Endothelial cell of umbilical vein (primary cell): Measurements from ENCODE around the gene ITPR1. TPM values are rescaled to one million over a fixed set of nuclear protein-coding genes. Genes with fewer than 3 reads are reported as not detected.

Experiments used
- BruUV-seq: library from RNA; stranded (reverse); fragments of 400-500 nt; replicated peaks from 2 replicates; lab custom pipeline; 2021; lab: Mats Ljungman, UMichigan
- CTCF ChIA-PET: fragments of 300-600, 350-600 bp; sonication (Branson Sonifier 250); formaldehyde crosslinking; loops from one replicate; lab custom pipeline; 2021; ENCODE audit warnings: antibody characterized with exemption, inconsistent platforms; lab: Charles Lee
- POLR2A ChIA-PET: fragments of 300-600, 350-600 bp; sonication (Branson Sonifier 250); formaldehyde crosslinking; loops from one replicate; lab custom pipeline; 2021; ENCODE audit warnings: antibody characterized with exemption, inconsistent platforms; lab: Charles Lee
- DNase-seq: peaks from one replicate; pipeline ENCODE4 v3.0.0-alpha.2; 2011; ENCODE audit warnings: low read depth, low spot score
- FAIRE-seq: peaks from 2 replicates; lab custom pipeline; 2011; peaks lifted over from hg19 to GRCh38; lab: Jason Lieb, UNC
- H2AFZ ChIP-seq: 2 replicates; pipeline ENCODE4 v1.6.0; 2012; ENCODE audit warnings: low read depth, low read length, control low read depth, inconsistent platforms
- H3K27ac ChIP-seq: 2 replicates; pipeline ENCODE4 v1.5.1; 2011; ENCODE audit warnings: low read depth, mild to moderate bottlenecking, control low read depth, low read length, moderate library complexity; ENCODE audit not compliant: insufficient read depth
- H3K27me3 ChIP-seq, 2 experiments: 2 replicates each; pipeline versions ENCODE4 v1.6.0 to v1.6.1; 2011; ENCODE audit warnings: low read length in 2 of 2, mixed read lengths in 1 of 2; ENCODE audit not compliant: control insufficient read depth in 2 of 2, insufficient read depth in 2 of 2
- H3K36me3 ChIP-seq, 2 experiments: 2 replicates in 1 of 2; 3 replicates in 1 of 2; pipeline ENCODE4 v1.5.1; 2011; ENCODE audit warnings: low read length in 2 of 2, mild to moderate bottlenecking in 1 of 2, moderate library complexity in 1 of 2; ENCODE audit not compliant: control insufficient read depth in 2 of 2, insufficient read depth in 2 of 2; ENCODE audit errors: extremely low read depth in 1 of 2
- H3K4me1 ChIP-seq: 3 replicates; pipeline ENCODE4 v1.5.1; 2011; ENCODE audit warnings: mild to moderate bottlenecking, low read length; ENCODE audit not compliant: control insufficient read depth, insufficient read depth; ENCODE audit errors: extremely low read depth
- H3K4me2 ChIP-seq: 2 replicates; pipeline ENCODE4 v1.6.1; 2011; ENCODE audit warnings: low read length, control low read depth, mixed read lengths; ENCODE audit not compliant: insufficient read depth
- H3K4me3 ChIP-seq, 3 experiments: fragments of 200-600 bp in 1 of 3; sonication (generic), shearing (Covaris generic) in 1 of 3; replicated peaks in 1 of 3; 2 replicates each; pipeline ENCODE4 v1.5.1; 2011 to 2016; ENCODE audit warnings: control low read depth in 3 of 3, low read length in 3 of 3, mild to moderate bottlenecking in 2 of 3, inconsistent platforms in 1 of 3, low read depth in 1 of 3, moderate library complexity in 1 of 3; ENCODE audit not compliant: insufficient read depth in 1 of 3
- H3K79me2 ChIP-seq: 2 replicates; pipeline ENCODE4 v1.6.0; 2012; ENCODE audit warnings: low read length, inconsistent platforms; ENCODE audit not compliant: control insufficient read depth, insufficient read depth
- H3K9ac ChIP-seq: replicated peaks from 2 replicates; pipeline ENCODE3; 2011; ENCODE audit warnings: low read length, control low read depth; ENCODE audit not compliant: insufficient read depth; ENCODE audit errors: extremely low read depth
- H3K9me1 ChIP-seq: replicated peaks from 3 replicates; pipeline ENCODE4 v1.6.0; 2011; ENCODE audit warnings: mild to moderate bottlenecking, low read length; ENCODE audit not compliant: control insufficient read depth, insufficient read depth; ENCODE audit errors: extremely low read depth
- H3K9me3 ChIP-seq: replicated peaks from 2 replicates; pipeline ENCODE4 v1.5.1; 2012; ENCODE audit warnings: low read length, inconsistent platforms; ENCODE audit not compliant: control insufficient read depth, insufficient read depth
- H4K20me1 ChIP-seq: replicated peaks from 2 replicates; pipeline ENCODE3; 2011; ENCODE audit warnings: mild to moderate bottlenecking, low read length; ENCODE audit not compliant: control insufficient read depth, insufficient read depth; ENCODE audit errors: extremely low read depth
- EZH2 ChIP-seq: IDR thresholded peaks from 2 replicates; pipeline ENCODE4 v1.6.1; 2012; ENCODE audit warnings: borderline replicate concordance, low read depth, mild to moderate bottlenecking, moderate library complexity, low read length, inconsistent platforms; ENCODE audit not compliant: severe bottlenecking
- FOS ChIP-seq: IDR thresholded peaks from 2 replicates; pipeline ENCODE4 v1.6.1; 2011; ENCODE audit warnings: mild to moderate bottlenecking, low read length, moderate library complexity, borderline replicate concordance; ENCODE audit not compliant: insufficient read depth
- GATA2 ChIP-seq: IDR thresholded peaks from 2 replicates; pipeline ENCODE4 v1.7.0; 2011; ENCODE audit warnings: low read depth, mild to moderate bottlenecking, moderate library complexity, mixed read lengths, low read length; ENCODE audit not compliant: insufficient read length, insufficient read depth
- JUN ChIP-seq: IDR thresholded peaks from 2 replicates; pipeline ENCODE4 v1.6.1; 2011; ENCODE audit warnings: borderline replicate concordance, low read depth; ENCODE audit not compliant: insufficient read length, insufficient read depth
- MYC ChIP-seq: IDR thresholded peaks from one replicate; pipeline ENCODE4 v1.6.1; 2011; ENCODE audit warnings: mild to moderate bottlenecking, low read depth, low read length
- POLR2A ChIP-seq: IDR thresholded peaks from 2 replicates; pipeline ENCODE4 v1.6.1; 2012; ENCODE audit warnings: low read depth, mild to moderate bottlenecking, control low read depth, low read length
- POLR2AphosphoS5 ChIP-seq: IDR thresholded peaks from 2 replicates; pipeline ENCODE4 v1.6.1; 2012; ENCODE audit warnings: low read depth, mild to moderate bottlenecking, control low read depth, low read length, moderate library complexity; ENCODE audit not compliant: insufficient read depth
- dilution Hi-C: fragments of 300-500 bp; cut with MboI; formaldehyde crosslinking; loops from one replicate; pipeline ENCODE4 v1.15.0; 2019; ENCODE audit warnings: low sequenced_read_pairs; ENCODE audit not compliant: extremely low pct_ligation_motif_present
- intact Hi-C: fragments of 100-400 bp; cut with micrococcal nuclease; formaldehyde crosslinking; loops from one replicate; pipeline ENCODE4 v1.10.0; 2022
- polyA plus RNA-seq, 4 experiments: library from polyadenylated mRNA; depleted of rRNA in 3 of 4; stranded (reverse) in 3 of 4; unstranded in 1 of 4; fragments of >200 nt; gene quantifications; 2 replicates each; pipeline versions ENCODE4 v1.2.1 to v1.2.3, GENCODE V29; 2011 to 2012; ENCODE audit warnings: missing spikeins in 1 of 4
- total RNA-seq: library from RNA; stranded (reverse); gene quantifications from 2 replicates; pipeline ENCODE4 v1.2.3, GENCODE V29; 2021
- TF ChIP-seq, protein P1 (sequence below), 2 donors: IDR thresholded peaks; 1 replicate in 1 of 2; 2 replicates in 1 of 2; pipeline ENCODE4 v1.5.1; 2011; ENCODE audit warnings: low read length in 2 of 2, mild to moderate bottlenecking in 2 of 2, moderate library complexity in 2 of 2, control low read depth in 1 of 2, inconsistent platforms in 1 of 2, low read depth in 1 of 2; ENCODE audit not compliant: insufficient read depth in 1 of 2; ENCODE audit errors: extremely low read depth in 1 of 2
- TF ChIP-seq, protein P2 (sequence below): IDR thresholded peaks from 2 replicates; pipeline ENCODE4 v1.6.1; 2011; ENCODE audit not compliant: insufficient read depth, insufficient read length

Gene ITPR1
- total and polyA plus RNA-seq, 2 donors (not counting 3 experiments of a cell fraction or from before 2014, with no cell fraction given), result 5.1 to 16.1 TPM

- dilution Hi-C loops, result no loop called here
- intact Hi-C loops, result no loop called here
- H3K9me1 ChIP-seq, result no peaks in the 10 kb centered on the region
- no peaks in the 10 kb centered on the region for H4K20me1 ChIP-seq
- no peaks in the 10 kb centered on the region for H3K36me3 ChIP-seq
- no peaks in the 10 kb centered on the region for H3K79me2 ChIP-seq
- DNase-seq (no peak), FAIRE-seq (no peak)
- ChIA-PET CTCF (no interaction called here), POLR2A (no interaction called here)
- H3K9ac ChIP-seq, result no peak overlapping the region
- H3K27me3 ChIP-seq, result peaks cover 0 to 3% of the 10 kb centered on the region in 2 experiments
- H3K9me3 ChIP-seq, result no peaks in the 10 kb centered on the region
- BruUV-seq, result no TSS peak
- no peak overlapping the region for H3K27ac ChIP-seq
- TF ChIP-seq, protein P1, sequence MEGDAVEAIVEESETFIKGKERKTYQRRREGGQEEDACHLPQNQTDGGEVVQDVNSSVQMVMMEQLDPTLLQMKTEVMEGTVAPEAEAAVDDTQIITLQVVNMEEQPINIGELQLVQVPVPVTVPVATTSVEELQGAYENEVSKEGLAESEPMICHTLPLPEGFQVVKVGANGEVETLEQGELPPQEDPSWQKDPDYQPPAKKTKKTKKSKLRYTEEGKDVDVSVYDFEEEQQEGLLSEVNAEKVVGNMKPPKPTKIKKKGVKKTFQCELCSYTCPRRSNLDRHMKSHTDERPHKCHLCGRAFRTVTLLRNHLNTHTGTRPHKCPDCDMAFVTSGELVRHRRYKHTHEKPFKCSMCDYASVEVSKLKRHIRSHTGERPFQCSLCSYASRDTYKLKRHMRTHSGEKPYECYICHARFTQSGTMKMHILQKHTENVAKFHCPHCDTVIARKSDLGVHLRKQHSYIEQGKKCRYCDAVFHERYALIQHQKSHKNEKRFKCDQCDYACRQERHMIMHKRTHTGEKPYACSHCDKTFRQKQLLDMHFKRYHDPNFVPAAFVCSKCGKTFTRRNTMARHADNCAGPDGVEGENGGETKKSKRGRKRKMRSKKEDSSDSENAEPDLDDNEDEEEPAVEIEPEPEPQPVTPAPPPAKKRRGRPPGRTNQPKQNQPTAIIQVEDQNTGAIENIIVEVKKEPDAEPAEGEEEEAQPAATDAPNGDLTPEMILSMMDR (IDR thresholded peaks at IDR 0.05; ENCODE audit: extremely low read depth in 1 of 2, insufficient read depth in 1 of 2, low read depth in 1 of 2, low read length in 2 of 2), result no peak
- TF ChIP-seq POLR2AphosphoS5 (no peak), MYC (no peak), EZH2 (no peak), GATA2 (no peak), POLR2A (no peak), JUN (no peak), FOS (no peak)
- TF ChIP-seq, protein P2, sequence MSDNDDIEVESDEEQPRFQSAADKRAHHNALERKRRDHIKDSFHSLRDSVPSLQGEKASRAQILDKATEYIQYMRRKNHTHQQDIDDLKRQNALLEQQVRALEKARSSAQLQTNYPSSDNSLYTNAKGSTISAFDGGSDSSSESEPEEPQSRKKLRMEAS, result no peak
- peaks cover 21% of the 10 kb centered on the region for H3K4me1 ChIP-seq
- H3K4me3 ChIP-seq, result no peak overlapping the region
- no peak overlapping the region for H3K4me2 ChIP-seq
- H2AFZ ChIP-seq, result no peak overlapping the region
Measured at GRCh38 chr3:4471907-4472306, 21.2 kb upstream of the ITPR1 start.
